RWPE2 (cell line): ENCODE results near the gene DDX59.

ENCODE experiments used
- ATAC-seq: fragments of 200-7000 bp; cut with Tn5 transposase; 3 replicates; pipeline ENCODE4 v1.9.1; 2021; ENCODE audit warnings: low read depth
- DNase-seq: peaks from one replicate; pipeline ENCODE4 v3.0.0-alpha.2; 2020; ENCODE audit warnings: low spot score
- H3K27ac ChIP-seq: fragments of 450-650 bp; 2 replicates; pipeline ENCODE4 v1.5.1; 2017; ENCODE audit warnings: mild to moderate bottlenecking; ENCODE audit not compliant: poor library complexity, severe bottlenecking
- H3K27me3 ChIP-seq: fragments of 250-450 bp; sonication (Bioruptor Pico); 2 replicates; pipeline ENCODE4 v1.5.1; 2021; ENCODE audit warnings: mild to moderate bottlenecking, moderate library complexity; ENCODE audit not compliant: insufficient read depth, poor library complexity, severe bottlenecking
- H3K36me3 ChIP-seq: fragments of 250-450 bp; sonication (Bioruptor Pico); 2 replicates; pipeline ENCODE4 v1.5.1; 2020; ENCODE audit warnings: low read depth, mild to moderate bottlenecking, moderate library complexity
- H3K4me1 ChIP-seq: fragments of 250-450 bp; sonication (Bioruptor Pico); 2 replicates; pipeline ENCODE4 v1.5.1; 2021; ENCODE audit warnings: mild to moderate bottlenecking, moderate library complexity; ENCODE audit not compliant: insufficient read depth, poor library complexity, severe bottlenecking
- H3K4me3 ChIP-seq: fragments of 250-450 bp; sonication (Bioruptor Pico); 2 replicates; pipeline ENCODE4 v1.5.1; 2021; ENCODE audit warnings: mild to moderate bottlenecking, moderate library complexity; ENCODE audit not compliant: severe bottlenecking
- H3K9me3 ChIP-seq: fragments of 250-450 bp; sonication (Bioruptor Pico); 2 replicates; pipeline ENCODE4 v1.5.1; 2021; ENCODE audit warnings: mild to moderate bottlenecking, moderate library complexity; ENCODE audit not compliant: severe bottlenecking
- TF ChIP-seq, protein P1 (sequence below): fragments of 450-650 bp; IDR thresholded peaks from one replicate; pipeline ENCODE4 v1.5.1; 2017; ENCODE audit warnings: mild to moderate bottlenecking, moderate library complexity; ENCODE audit not compliant: poor library complexity, severe bottlenecking

The DDX59 gene

GRCh38 chr1:200669314-200670241 is at the start of gene DDX59:
Gene DDX59, minus strand, starts transcription at chr1:200669907. Its CDS starts 3,167 bp downstream, at chr1:200666740.
- no peaks in the 10 kb centered on the region for H3K27me3 ChIP-seq
- DNase-seq = peak; percentile 96
- H3K9me3 ChIP-seq = no peaks in the 10 kb centered on the region
- H3K27ac ChIP-seq = peak within 1 kb of the TSS; percentile 99
- peaks cover 48% of the 10 kb centered on the region for H3K4me1 ChIP-seq
- TF ChIP-seq, protein P1, sequence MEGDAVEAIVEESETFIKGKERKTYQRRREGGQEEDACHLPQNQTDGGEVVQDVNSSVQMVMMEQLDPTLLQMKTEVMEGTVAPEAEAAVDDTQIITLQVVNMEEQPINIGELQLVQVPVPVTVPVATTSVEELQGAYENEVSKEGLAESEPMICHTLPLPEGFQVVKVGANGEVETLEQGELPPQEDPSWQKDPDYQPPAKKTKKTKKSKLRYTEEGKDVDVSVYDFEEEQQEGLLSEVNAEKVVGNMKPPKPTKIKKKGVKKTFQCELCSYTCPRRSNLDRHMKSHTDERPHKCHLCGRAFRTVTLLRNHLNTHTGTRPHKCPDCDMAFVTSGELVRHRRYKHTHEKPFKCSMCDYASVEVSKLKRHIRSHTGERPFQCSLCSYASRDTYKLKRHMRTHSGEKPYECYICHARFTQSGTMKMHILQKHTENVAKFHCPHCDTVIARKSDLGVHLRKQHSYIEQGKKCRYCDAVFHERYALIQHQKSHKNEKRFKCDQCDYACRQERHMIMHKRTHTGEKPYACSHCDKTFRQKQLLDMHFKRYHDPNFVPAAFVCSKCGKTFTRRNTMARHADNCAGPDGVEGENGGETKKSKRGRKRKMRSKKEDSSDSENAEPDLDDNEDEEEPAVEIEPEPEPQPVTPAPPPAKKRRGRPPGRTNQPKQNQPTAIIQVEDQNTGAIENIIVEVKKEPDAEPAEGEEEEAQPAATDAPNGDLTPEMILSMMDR = no peak
- H3K36me3 ChIP-seq = peaks cover 33% of the 10 kb centered on the region
- ATAC-seq = peak; percentile 81
- H3K4me3 ChIP-seq = peak within 1 kb of the TSS; percentile 62

DNA sequence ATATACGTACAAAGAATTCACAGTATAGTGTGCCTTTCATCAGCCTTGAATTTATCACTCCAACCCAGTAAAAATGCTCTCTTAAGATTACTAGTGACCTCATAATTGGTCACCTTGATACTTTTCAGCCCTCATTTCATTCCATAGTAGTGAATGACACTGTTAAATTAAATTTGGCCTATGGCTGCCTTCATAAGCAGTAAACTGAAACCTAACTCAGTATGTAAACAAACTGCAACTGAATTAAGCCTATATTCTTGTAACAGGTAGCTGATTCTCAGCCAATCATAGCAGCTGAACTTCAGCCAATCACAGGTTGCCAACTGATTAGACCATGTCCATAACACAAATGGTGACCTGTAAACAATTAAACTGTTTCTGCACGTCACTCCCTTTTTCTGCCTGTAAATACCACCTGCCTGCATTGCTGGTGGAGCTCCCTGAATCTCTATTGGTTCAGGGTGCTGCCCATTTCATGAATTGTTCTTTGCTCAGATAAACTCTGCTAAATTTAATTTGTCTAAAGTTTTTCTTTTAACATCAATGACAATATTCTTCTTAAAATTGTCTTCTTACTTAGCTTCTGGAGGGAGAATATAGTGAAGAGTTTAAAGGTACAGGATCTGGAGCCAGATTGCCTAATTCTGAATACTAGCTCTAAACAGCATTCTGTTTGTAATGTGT is 44.9 kb upstream of the DDX59 start:
- Histone ChIP-seq H3K9me3 (no peaks in the 10 kb centered on the region), H3K4me1 (no peaks in the 10 kb centered on the region), H3K36me3 (no peaks in the 10 kb centered on the region), H3K27me3 (no peaks in the 10 kb centered on the region), H3K27ac (no peak overlapping the region), H3K4me3 (no peak overlapping the region)
- DNase-seq (no peak), ATAC-seq (no peak)
- TF ChIP-seq, protein P1 = no peak

DNA sequence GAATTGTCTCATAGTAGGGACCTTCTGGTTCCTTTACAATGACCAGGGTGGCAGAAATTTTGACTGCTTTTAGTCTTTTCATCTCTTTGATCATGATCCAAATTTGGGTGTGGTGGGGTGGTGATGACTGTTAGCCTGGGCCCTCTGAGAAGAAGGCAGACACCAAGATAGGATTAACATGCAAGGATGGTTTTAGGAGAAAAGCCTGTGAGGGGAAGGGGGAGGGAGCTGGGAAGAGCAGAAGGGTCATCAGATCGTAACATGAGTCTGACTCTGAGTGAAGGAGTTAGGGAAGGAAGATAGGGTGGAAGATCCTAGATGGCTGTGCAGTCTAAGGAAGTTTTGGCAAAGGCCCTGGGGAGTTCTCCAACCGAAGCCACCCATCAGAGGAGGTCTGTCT is 40.5 kb upstream of the DDX59 start:
- H3K4me3 ChIP-seq = no peak overlapping the region
- DNase-seq (no peak), ATAC-seq (no peak)
- H3K36me3 ChIP-seq = no peaks in the 10 kb centered on the region
- no peaks in the 10 kb centered on the region for H3K4me1 ChIP-seq
- TF ChIP-seq, protein P1 = no peak
- no peaks in the 10 kb centered on the region for H3K27me3 ChIP-seq
- no peaks in the 10 kb centered on the region for H3K9me3 ChIP-seq
- H3K27ac ChIP-seq = no peak overlapping the region

GRCh38 chr1:200708769-200709168 is 39.1 kb upstream of the DDX59 start:
- no peaks in the 10 kb centered on the region for H3K9me3 ChIP-seq
- TF ChIP-seq, protein P1 = no peak
- H3K36me3 ChIP-seq = no peaks in the 10 kb centered on the region
- no peak overlapping the region for H3K27ac ChIP-seq
- DNase-seq (no peak), ATAC-seq (peak; percentile 78)
- no peak overlapping the region for H3K4me3 ChIP-seq
- H3K27me3 ChIP-seq = no peaks in the 10 kb centered on the region
- H3K4me1 ChIP-seq = no peaks in the 10 kb centered on the region
